GM19328 (cell line): ENCODE results near the gene NOTO.

Experiments
- ATAC-seq: cut with Tn5 transposase; IDR thresholded peaks from one replicate; pipeline ENCODE4 v1.9.1; 2021; ENCODE audit warnings: mild to moderate bottlenecking, moderate library complexity; ENCODE audit not compliant: unreplicated experiment

The NOTO gene

GRCh38 chr2:73233154-73233931 is 31.0 kb downstream of the NOTO start, which contains the start of gene PRADC1:
Gene PRADC1, minus strand, starts transcription at chr2:73233239. Its CDS starts 79 bp downstream, at chr2:73233160.
- ATAC-seq, result peak; percentile 88

GRCh38 chr2:73233932-73234832 is 31.8 kb downstream of the NOTO start, which contains the start of gene CCT7:
Gene CCT7, plus strand, starts transcription at chr2:73234308. Its CDS starts 71 bp downstream, at chr2:73234379.
- ATAC-seq, result peak; percentile 53

- ATAC-seq, result no peak
These were observed 33.1 kb downstream of the NOTO start for GRCh38 chr2:73235315-73236028.

DNA sequence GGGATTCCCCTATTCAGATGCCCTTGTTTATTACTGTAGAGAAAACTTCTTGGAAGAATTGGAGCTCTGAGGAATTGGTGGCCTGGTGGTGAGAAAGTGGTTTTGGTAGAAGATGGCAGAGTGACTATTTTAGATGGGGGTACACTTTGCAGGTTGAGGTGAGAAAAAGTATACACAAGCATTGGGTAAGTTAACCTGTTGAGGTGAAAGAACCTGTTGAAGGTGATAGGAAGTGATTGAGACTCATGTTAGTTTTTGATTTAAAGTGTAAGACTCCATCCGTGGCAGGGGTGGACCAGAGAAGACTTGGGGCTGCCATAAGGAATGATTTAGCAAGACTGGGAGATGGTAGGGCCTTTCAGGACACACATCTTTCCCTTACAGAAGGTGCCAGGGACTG is 34.8 kb downstream of the NOTO start:
- no peak for ATAC-seq

- ATAC-seq, result no peak
These were observed 35.8 kb downstream of the NOTO start for GRCh38 chr2:73238149-73238548.

DNA sequence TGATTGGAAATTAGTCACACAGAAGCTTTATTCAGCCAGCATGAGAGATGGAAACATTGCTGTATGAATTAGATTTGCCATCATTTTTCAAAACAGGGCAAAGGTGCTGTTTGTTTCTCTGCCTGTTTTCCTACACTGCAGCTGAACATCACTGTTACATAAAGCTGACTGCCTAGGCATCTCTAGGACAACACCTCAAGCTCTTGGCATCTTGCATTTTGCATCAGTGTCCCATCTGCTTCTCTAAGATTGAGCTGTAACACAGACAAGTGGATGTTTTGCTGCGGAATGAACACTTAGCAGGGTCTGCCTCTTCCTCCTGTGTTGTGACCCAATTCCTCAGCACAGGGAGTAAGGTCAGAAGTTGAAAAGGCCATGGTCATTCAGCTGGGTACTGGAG is 36.6 kb downstream of the NOTO start:
- ATAC-seq, result no peak

- no peak for ATAC-seq
These were observed 37.4 kb downstream of the NOTO start for GRCh38 chr2:73239776-73240175.

GRCh38 chr2:73243884-73244570 is 41.7 kb downstream of the NOTO start:
- no peak for ATAC-seq

- no peak for ATAC-seq
These were observed 42.2 kb downstream of the NOTO start for GRCh38 chr2:73244580-73244979.

DNA sequence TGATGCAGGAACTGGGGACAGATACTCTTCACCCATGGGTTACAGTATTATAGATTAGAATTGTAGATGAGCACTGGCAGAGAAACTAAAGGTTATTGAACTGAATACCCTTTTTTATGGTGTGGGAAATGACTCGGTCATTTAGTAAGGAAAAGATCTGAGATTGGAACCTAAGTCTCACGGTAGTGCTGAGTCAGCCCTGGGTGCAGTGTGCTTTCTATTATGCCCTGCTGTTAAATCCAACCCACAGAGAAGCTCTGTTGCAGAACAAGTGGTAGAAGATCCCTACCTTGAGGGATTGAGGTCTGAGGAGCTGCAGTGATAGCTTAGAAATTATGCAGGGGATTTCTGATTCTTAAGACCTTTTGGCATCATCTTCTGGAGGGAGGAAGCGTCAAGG is 44.5 kb downstream of the NOTO start:
- ATAC-seq, result no peak

DNA sequence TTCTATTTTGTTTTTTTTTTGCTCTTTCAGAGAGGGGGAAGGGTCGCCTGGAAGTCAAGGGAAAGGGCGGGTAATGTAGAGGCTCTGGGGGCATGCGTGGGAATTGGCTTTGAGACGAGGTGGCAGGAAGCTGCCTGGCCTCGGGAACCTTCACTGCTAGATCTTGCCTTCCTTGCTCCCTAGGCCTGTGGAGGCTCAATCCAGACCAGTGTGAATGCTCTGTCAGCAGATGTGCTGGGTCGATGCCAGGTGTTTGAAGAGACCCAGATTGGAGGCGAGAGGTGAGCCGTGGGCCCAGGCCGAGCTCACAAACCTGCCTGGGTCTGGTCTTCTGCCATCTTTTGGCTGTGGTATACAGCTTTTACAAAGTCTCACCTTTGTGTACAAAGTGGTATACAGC is 47.3 kb downstream of the NOTO start:
- no peak for ATAC-seq

DNA sequence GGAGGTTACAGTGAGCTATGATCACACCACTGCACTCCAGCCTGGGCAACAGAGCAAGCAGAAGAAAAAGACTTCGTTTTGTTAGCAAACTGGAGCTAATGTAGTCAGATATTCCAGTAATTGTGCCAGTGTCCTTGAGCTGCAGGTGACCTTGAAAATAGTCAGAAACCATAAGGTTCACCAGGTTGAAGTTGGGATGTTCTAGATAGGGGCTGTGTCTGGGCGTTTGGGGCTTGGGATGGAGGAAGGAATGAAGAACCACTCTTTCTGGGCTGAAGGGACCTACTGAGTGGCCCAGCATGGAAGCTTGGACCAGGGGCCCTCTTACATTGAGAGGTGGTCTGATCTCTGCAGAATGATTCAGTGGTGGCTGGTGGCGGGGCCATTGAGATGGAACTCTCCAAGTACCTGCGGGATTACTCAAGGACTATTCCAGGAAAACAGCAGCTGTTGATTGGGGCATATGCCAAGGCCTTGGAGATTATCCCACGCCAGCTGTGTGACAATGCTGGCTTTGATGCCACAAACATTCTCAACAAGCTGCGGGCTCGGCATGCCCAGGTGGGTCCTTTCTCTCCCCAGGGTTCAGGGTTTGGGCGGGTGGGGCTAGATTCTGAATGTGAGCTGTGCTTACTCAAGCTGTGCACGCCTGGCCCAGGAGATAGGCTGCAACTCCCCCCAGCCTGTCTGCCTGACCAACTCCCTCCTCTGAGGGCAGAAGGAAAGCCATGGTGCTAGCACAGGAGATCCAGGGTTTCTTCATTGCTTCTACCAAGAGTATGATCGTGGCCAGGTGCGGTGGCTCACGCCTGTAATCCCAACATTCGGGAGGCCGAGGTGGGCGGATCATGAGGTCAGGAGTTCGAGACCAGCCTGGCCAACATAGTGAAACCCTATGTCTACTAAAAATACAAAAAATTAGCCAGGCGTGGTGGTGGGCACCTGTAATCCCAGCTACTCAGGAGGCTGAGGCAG is 48.8 kb downstream of the NOTO start:
- no peak for ATAC-seq

- ATAC-seq, result no peak
These were observed 50.1 kb downstream of the NOTO start for GRCh38 chr2:73252238-73253027.

DNA sequence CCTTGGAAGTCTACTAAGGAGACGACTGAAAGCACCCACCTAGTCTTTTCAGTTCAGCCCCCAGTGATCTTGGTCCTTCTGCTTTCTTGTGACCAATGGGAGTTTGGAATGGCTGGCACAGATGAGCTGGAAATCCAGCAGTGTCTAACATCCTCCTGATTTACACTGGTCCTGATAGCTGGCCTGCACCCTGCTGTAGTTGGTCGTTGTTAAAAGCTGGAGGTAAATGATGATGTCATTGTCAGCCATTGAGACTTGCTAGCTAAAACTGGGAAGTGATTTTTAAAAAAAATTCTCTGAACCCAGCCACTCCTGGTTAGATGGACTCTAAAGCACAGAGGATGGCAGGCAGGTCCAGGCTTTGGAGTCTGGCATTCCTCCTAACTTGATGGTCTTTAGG is 51.0 kb downstream of the NOTO start:
- ATAC-seq, result no peak

GRCh38 chr2:73253901-73254300 is 51.5 kb downstream of the NOTO start:
- no peak for ATAC-seq

DNA sequence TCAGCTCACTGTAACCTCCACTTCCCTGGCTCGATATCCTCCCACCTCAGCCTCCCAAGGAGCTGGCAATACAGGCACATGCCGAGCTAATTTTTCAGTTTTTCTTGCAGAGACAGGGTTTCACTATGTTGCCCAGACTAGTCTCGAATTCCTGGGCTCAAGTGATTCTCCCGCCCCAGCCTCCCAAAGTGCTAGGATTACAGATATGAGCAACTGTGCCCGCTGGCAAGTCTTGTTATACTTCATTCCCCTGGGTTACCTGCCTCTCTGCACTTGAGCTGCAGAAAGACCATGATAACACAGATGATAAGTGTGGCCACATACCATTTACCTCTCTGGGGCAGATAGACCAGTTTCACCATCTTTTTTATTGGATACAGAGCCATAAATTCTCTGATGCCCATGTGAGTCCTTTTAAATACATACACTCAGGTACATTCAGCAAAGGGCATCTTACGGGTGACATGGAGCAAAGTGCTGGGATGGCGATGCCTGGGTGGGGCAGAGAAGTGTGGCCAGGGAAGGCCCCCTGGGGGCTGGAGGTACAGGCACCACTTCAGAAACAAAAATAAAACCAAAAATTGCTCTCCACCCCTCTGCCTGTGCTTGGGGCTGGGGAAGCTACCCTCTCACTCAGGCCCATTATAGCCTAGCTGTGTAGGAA is 52.1 kb downstream of the NOTO start:
- ATAC-seq, result no peak

DNA sequence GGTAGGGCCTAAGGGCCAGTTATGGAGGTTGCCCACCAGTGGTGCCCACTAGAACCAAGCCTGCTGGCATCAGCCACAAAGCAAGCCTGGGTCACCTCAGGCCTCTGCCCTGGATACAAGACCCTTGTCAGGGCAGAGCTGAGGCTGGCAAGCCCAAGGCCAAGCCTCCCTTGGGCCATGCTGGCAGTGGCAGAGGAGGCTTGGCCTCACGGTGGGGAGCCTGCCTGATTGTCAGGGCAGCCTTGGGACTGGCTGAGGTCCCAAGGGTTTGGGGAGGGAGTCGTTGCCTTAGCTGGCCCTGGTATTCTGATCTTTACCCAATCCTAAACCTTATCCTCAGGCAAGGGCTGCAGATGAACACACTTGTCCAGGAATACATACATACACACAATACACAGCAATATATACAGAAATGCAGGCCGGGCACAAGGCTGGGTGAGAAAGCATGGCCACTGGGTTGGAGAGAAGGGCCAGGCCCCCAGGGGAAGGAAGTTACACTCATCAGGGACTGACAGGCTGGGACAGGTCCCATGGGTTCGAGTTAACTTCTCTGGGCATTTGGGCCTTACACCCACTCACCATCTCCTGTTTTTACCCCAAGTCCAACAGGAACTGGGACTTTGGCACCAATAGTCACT is 52.8 kb downstream of the NOTO start:
- ATAC-seq, result no peak
